Ovary (tissue), 9 donors: ENCODE measurements around the gene TENM3. TPM values are rescaled to one million over a fixed set of nuclear protein-coding genes. Genes with fewer than 3 reads are reported as not detected.

Source experiments
- DNase-seq, 5 donors: peaks; one replicate each; pipeline ENCODE4 v3.0.0-alpha.2; 2019 to 2020
- H3K27ac ChIP-seq, 2 donors: fragments of 200-600 bp; one replicate each; pipeline versions ENCODE4 v1.5.1 to v1.8.0; 2019 to 2022
- H3K27me3 ChIP-seq: fragments of 200-600 bp; one replicate; pipeline ENCODE4 v1.8.0; 2022
- H3K36me3 ChIP-seq: fragments of 200-600 bp; sonication (generic); one replicate; pipeline ENCODE4 v1.5.1; 2019
- H3K4me1 ChIP-seq: one replicate; pipeline ENCODE4 v1.8.1; 2013; ENCODE audit warnings: mild to moderate bottlenecking, moderate library complexity; ENCODE audit not compliant: insufficient read depth
- H3K4me3 ChIP-seq: fragments of 200-600 bp; sonication (generic); one replicate; pipeline ENCODE4 v1.5.1; 2017
- H3K9me3 ChIP-seq, 2 donors: fragments of 200-600 bp in 1 of 2; sonication (generic) in 1 of 2; one replicate each; pipeline versions ENCODE4 v1.5.1 to v1.8.1; 2013 to 2019; ENCODE audit warnings: mild to moderate bottlenecking in 1 of 2, moderate library complexity in 1 of 2
- CTCF ChIP-seq, 3 donors: fragments of 450-650 bp in 2 of 3; fragments of 200-600 bp in 1 of 3; IDR thresholded peaks; one replicate each; pipeline versions ENCODE4 v1.5.1 to v1.8.0; 2016 to 2022; ENCODE audit warnings: antibody characterized with exemption in 3 of 3, mild to moderate bottlenecking in 1 of 3
- EP300 ChIP-seq: sonication (generic); formaldehyde crosslinking; IDR thresholded peaks from one replicate; pipeline ENCODE4 v1.6.1; 2017; ENCODE audit warnings: antibody characterized with exemption
- POLR2A ChIP-seq: fragments of 450-650 bp; IDR thresholded peaks from one replicate; pipeline ENCODE4 v1.6.1; 2017; ENCODE audit warnings: antibody characterized with exemption, mild to moderate bottlenecking, moderate library complexity
- WGBS, 3 donors: extraction: QIAGEN DNeasy Blood & Tissue Kit in 1 of 3; methylation state at CpG; one replicate each; pipeline versions ENCODE4 v1.1.5 to v1.1.7; 2013 to 2017; 5-methylcytosine and 5-hydroxymethylcytosine counted together
- intact Hi-C, 4 donors: fragments of 100-400 bp; cut with DNase I; formaldehyde crosslinking; loops; one replicate each; pipeline versions ENCODE4 v1.11.0 to v1.15.1; 2022 to 2023
- polyA plus RNA-seq, 2 donors: library from polyadenylated mRNA; stranded (reverse); fragments of 200-250 nt in 1 of 2; fragments of 350-450 nt in 1 of 2; fragmentation: Illumina TruSeq in 1 of 2; extraction: RNeasy Lipid Tissue Mini Kit (QIAGEN cat#74804) in 1 of 2; gene quantifications; one replicate each; pipeline ENCODE4 v1.2.3, GENCODE V29; 2013 to 2014
- total RNA-seq, 7 donors: library from RNA; depleted of rRNA in 2 of 7; stranded (reverse); fragments of >200 nt in 2 of 7; fragmentation: NEBNext Ultra II Directional in 3 of 7; extraction: Animal tissue kit (Norgen Biotek cat#: 25700) in 3 of 7; gene quantifications; one replicate each; pipeline versions ENCODE4 v1.1.0 to v1.2.4, GENCODE V29; 2016 to 2023
- donor health status: DM: no; HTN: no; CAD: no; lungs with moderate emphysema.
- donor health status: DM: no; HTN: no; CAD: no.
- donor health status: Bipolar disorder and iron deficiency.
- donor health status: DM: yes; HTN: yes; CAD: no.
- donor health status: DM: no; HTN: no; CAD: no.
- donor health status: DM: yes; HTN: yes; CAD: no.

TENM3 gene
- total and polyA plus RNA-seq, 9 donors, result 0.82 to 16.1 (median 5.7) TPM

- H3K9me3 ChIP-seq, result no peaks in the 10 kb centered on the region
- H3K36me3 ChIP-seq, result no peaks in the 10 kb centered on the region
- no peak overlapping the region for H3K27ac ChIP-seq
- no peak for DNase-seq
- intact Hi-C loops, result no loop called here
- WGBS, 3 donors, result 15 to 30% (median 22%) methylated on average over 4 of the region's 4 CpGs
- TF ChIP-seq CTCF (IDR thresholded peaks at IDR 0.05), result no peak
- TF ChIP-seq POLR2A, result no peak
- no peak for TF ChIP-seq EP300
- no peak overlapping the region for H3K4me3 ChIP-seq
- H3K27me3 ChIP-seq, result no peaks in the 10 kb centered on the region
- no peaks in the 10 kb centered on the region for H3K4me1 ChIP-seq
Measured at GRCh38 chr4:182343453-182343852, 100.3 kb downstream of the TENM3 start.

GRCh38 chr4:182344968-182345367 lies 101.8 kb downstream of the TENM3 start:
- Histone ChIP-seq H3K27ac (no peak overlapping the region), H3K4me3 (no peak overlapping the region), H3K9me3 (no peaks in the 10 kb centered on the region), H3K4me1 (no peaks in the 10 kb centered on the region), H3K27me3 (no peaks in the 10 kb centered on the region), H3K36me3 (no peaks in the 10 kb centered on the region)
- no peak for DNase-seq
- 84 to 87% (median 86%) methylated on average over 6 of the region's 6 CpGs for WGBS, 3 donors
- TF ChIP-seq CTCF (IDR thresholded peaks at IDR 0.05) (no peak), POLR2A (no peak), EP300 (no peak)
- intact Hi-C loops, result no loop called here

DNA sequence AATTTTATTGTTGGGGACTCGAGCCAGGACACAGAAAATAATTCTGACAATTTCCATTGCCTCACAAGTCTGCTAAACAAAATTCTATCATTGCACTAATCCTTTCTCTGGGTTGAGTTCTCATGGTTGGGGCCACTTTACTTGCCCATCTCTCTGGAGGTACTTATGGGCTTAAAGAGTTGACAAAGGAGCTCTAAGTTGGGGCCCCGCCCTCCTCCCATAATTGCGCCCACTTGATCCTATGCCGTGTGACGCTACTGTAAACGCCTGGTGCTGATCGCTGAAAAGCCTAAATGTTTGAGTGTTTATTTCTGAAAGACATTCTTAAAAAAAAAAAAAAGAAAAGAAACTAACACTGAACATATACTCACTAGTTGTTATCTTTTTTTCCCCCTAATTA lies 103.0 kb downstream of the TENM3 start:
- intact Hi-C loops, result no loop called here
- H3K27me3 ChIP-seq, result no peaks in the 10 kb centered on the region
- 92 to 96% (median 92%) methylated on average over 7 of the region's 7 CpGs for WGBS, 3 donors
- no peak for TF ChIP-seq POLR2A
- no peak for TF ChIP-seq CTCF (IDR thresholded peaks at IDR 0.05)
- no peak for TF ChIP-seq EP300
- H3K4me3 ChIP-seq, result no peak overlapping the region
- H3K9me3 ChIP-seq, result no peaks in the 10 kb centered on the region
- DNase-seq, result no peak
- H3K27ac ChIP-seq, result no peak overlapping the region
- no peaks in the 10 kb centered on the region for H3K4me1 ChIP-seq
- H3K36me3 ChIP-seq, result no peaks in the 10 kb centered on the region

DNA sequence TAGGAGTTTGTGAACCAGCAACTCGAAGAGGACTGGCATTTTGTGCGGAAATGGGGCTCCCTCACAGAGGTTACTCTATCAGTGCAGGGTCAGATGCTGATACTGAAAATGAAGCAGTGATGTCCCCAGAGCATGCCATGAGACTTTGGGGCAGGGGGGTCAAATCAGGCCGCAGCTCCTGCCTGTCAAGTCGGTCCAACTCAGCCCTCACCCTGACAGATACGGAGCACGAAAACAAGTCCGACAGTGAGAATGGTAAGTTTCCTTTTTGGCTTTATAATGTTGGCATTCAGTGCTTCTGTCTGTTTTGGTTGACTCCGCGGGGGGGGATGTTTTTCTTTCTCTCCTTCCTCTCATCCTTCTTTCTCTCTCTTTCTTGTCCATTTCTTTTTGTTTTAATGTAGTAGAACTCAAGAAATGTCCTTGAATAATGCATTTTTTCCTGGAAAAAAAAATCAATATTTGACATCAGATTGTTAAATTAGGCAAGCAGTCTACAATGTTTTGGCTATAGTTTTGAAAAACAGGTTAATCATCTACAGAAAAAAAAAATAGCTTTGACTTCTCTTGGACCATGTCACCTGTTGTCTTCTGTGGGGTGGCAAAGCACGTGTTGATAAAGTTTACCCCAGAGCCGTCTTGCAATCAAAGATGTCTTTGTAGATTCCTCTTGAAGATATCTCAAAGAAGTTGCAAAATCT lies 103.6 kb downstream of the TENM3 start:
- TF ChIP-seq POLR2A, result no peak
- Histone ChIP-seq H3K36me3 (no peaks in the 10 kb centered on the region), H3K27me3 (no peaks in the 10 kb centered on the region), H3K9me3 (no peaks in the 10 kb centered on the region), H3K4me1 (no peaks in the 10 kb centered on the region), H3K27ac (no peak overlapping the region), H3K4me3 (no peak overlapping the region)
- intact Hi-C loops, result no loop called here
- no peak for DNase-seq
- whole genome bisulfite sequencing, 3 donors, result 57 to 66% (median 66%) methylated on average over 11 of the region's 11 CpGs

GRCh38 chr4:182348779-182349326 lies 105.7 kb downstream of the TENM3 start:
- 46 to 66% (median 49%) methylated on average over 5 of the region's 5 CpGs for WGBS, 3 donors
- no peaks in the 10 kb centered on the region for H3K9me3 ChIP-seq
- TF ChIP-seq CTCF (IDR thresholded peaks at IDR 0.05) (no peak), EP300 (no peak), POLR2A (no peak)

More at GRCh38 chr4:182348779-182349326, 105.7 kb downstream of the TENM3 start:
- Histone ChIP-seq H3K4me3 (no peak overlapping the region), H3K4me1 (no peaks in the 10 kb centered on the region), H3K27ac (no peak overlapping the region), H3K36me3 (no peaks in the 10 kb centered on the region), H3K27me3 (no peaks in the 10 kb centered on the region)
- intact Hi-C loops, result no loop called here
- DNase-seq, result no peak
